Liver (tissue), 9 donors: ENCODE measurements around the gene ABLIM3. TPM values are rescaled to one million over a fixed set of nuclear protein-coding genes. Genes with fewer than 3 reads are reported as not detected.

Source experiments
- DNase-seq: peaks from one replicate; pipeline ENCODE4 v3.0.0-alpha.2; 2017; ENCODE audit warnings: low spot score
- H3K27ac ChIP-seq, 2 donors: one replicate each; pipeline ENCODE4 v1.7.0; 2013; ENCODE audit warnings: inconsistent platforms in 2 of 2, low read length in 2 of 2, control low read depth in 1 of 2, low read depth in 1 of 2, mild to moderate bottlenecking in 1 of 2
- H3K27me3 ChIP-seq, 4 donors: one replicate each; pipeline versions ENCODE4 v1.6.1 to v1.7.0; 2013; ENCODE audit warnings: low read length in 3 of 4, inconsistent platforms in 1 of 4, mild to moderate bottlenecking in 1 of 4, moderate library complexity in 1 of 4; ENCODE audit not compliant: control insufficient read depth in 4 of 4, insufficient read depth in 4 of 4
- H3K36me3 ChIP-seq, 4 donors: one replicate each; pipeline versions ENCODE4 v1.6.1 to v1.7.0; 2013; ENCODE audit warnings: low read length in 3 of 4, mild to moderate bottlenecking in 3 of 4, low read depth in 1 of 4, moderate library complexity in 1 of 4; ENCODE audit not compliant: control insufficient read depth in 4 of 4, insufficient read depth in 3 of 4
- H3K4me1 ChIP-seq, 4 donors: one replicate each; pipeline versions ENCODE4 v1.6.1 to v1.7.0; 2013; ENCODE audit warnings: low read length in 3 of 4, mild to moderate bottlenecking in 3 of 4, moderate library complexity in 1 of 4; ENCODE audit not compliant: control insufficient read depth in 4 of 4, insufficient read depth in 4 of 4
- H3K4me3 ChIP-seq, 3 donors: one replicate each; pipeline versions ENCODE4 v1.6.1 to v1.7.0; 2013; ENCODE audit warnings: low read length in 3 of 3, control low read depth in 1 of 3, low read depth in 1 of 3, mild to moderate bottlenecking in 1 of 3
- H3K9ac ChIP-seq, 2 donors: one replicate each; pipeline ENCODE4 v1.7.0; 2013; ENCODE audit warnings: low read length in 2 of 2, mild to moderate bottlenecking in 2 of 2, moderate library complexity in 2 of 2, control low read depth in 1 of 2, low read depth in 1 of 2
- H3K9me3 ChIP-seq, 4 donors: one replicate each; pipeline versions ENCODE4 v1.6.1 to v1.7.0; 2013; ENCODE audit warnings: low read length in 3 of 4; ENCODE audit not compliant: control insufficient read depth in 4 of 4
- EGR1 ChIP-seq, 2 donors: IDR thresholded peaks; 2 replicates each; pipeline ENCODE4 v1.6.1; 2016 to 2018; ENCODE audit warnings: antibody characterized with exemption in 2 of 2, low read depth in 2 of 2
- FOXA1 ChIP-seq: IDR thresholded peaks from 2 replicates; pipeline ENCODE4 v1.6.1; 2016; ENCODE audit warnings: antibody characterized with exemption
- FOXA2 ChIP-seq: IDR thresholded peaks from 2 replicates; pipeline ENCODE4 v1.6.1; 2016; ENCODE audit warnings: antibody characterized with exemption
- GABPA ChIP-seq, 2 donors: IDR thresholded peaks in 1 of 2; conservative IDR thresholded peaks in 1 of 2; 2 replicates each; pipeline ENCODE4 v1.6.1; 2016; ENCODE audit warnings: antibody characterized with exemption in 2 of 2, mild to moderate bottlenecking in 1 of 2, moderate library complexity in 1 of 2
- HNF4A ChIP-seq, 2 donors: conservative IDR thresholded peaks; 2 replicates each; pipeline ENCODE4 v1.6.1; 2016; ENCODE audit warnings: antibody characterized with exemption in 2 of 2, mild to moderate bottlenecking in 2 of 2
- HNF4G ChIP-seq: IDR thresholded peaks from 2 replicates; pipeline ENCODE4 v1.6.1; 2016; ENCODE audit warnings: antibody characterized with exemption
- JUND ChIP-seq, 2 donors: IDR thresholded peaks; 2 replicates each; pipeline ENCODE4 v1.6.1; 2016; ENCODE audit warnings: antibody characterized with exemption in 2 of 2
- NR2F2 ChIP-seq: IDR thresholded peaks from 2 replicates; pipeline ENCODE4 v1.6.1; 2016; ENCODE audit warnings: antibody characterized with exemption
- RAD21 ChIP-seq, 2 donors: IDR thresholded peaks; 2 replicates each; pipeline ENCODE4 v1.6.1; 2016; ENCODE audit warnings: antibody characterized with exemption in 2 of 2, mild to moderate bottlenecking in 2 of 2
- RXRA ChIP-seq, 2 donors: IDR thresholded peaks; 2 replicates each; pipeline ENCODE4 v1.6.1; 2017 to 2018; ENCODE audit warnings: antibody characterized with exemption in 2 of 2, mild to moderate bottlenecking in 1 of 2
- SP1 ChIP-seq: IDR thresholded peaks from 2 replicates; pipeline ENCODE4 v1.6.1; 2018; ENCODE audit warnings: antibody characterized with exemption, mild to moderate bottlenecking
- TAF1 ChIP-seq: conservative IDR thresholded peaks from 2 replicates; pipeline ENCODE4 v1.6.1; 2016; ENCODE audit warnings: antibody characterized with exemption, mild to moderate bottlenecking
- YY1 ChIP-seq: IDR thresholded peaks from 2 replicates; pipeline ENCODE4 v1.6.1; 2016; ENCODE audit warnings: antibody characterized with exemption, mild to moderate bottlenecking
- WGBS: extraction: QIAGEN DNeasy Blood & Tissue Kit; methylation state at CpG from one replicate; pipeline ENCODE4 v1.1.7; 2013; 5-methylcytosine and 5-hydroxymethylcytosine counted together
- polyA plus RNA-seq, 2 donors: library from polyadenylated mRNA; stranded (reverse) in 1 of 2; unstranded in 1 of 2; fragments of 200-250 nt in 1 of 2; fragments of >200 nt in 1 of 2; fragmentation: Nextera tagmentation in 1 of 2; extraction: Ambion mirVana in 1 of 2; gene quantifications; one replicate each; pipeline versions ENCODE4 v1.2.1 to v1.2.3, GENCODE V29; 2013 to 2015
- total RNA-seq, 2 donors: library from RNA; depleted of rRNA; stranded (reverse); fragments of >200 nt; gene quantifications; one replicate each; pipeline ENCODE4 v1.2.3, GENCODE V29; 2014
- TF ChIP-seq, protein P1 (sequence below): IDR thresholded peaks from 2 replicates; pipeline ENCODE4 v1.6.1; 2016; ENCODE audit warnings: antibody characterized with exemption
- TF ChIP-seq, protein P2 (sequence below): IDR thresholded peaks from 2 replicates; pipeline ENCODE4 v1.6.1; 2016; ENCODE audit warnings: antibody characterized with exemption, mild to moderate bottlenecking
- TF ChIP-seq, protein P3 (sequence below): fragments of 150-350 bp; IDR thresholded peaks from 2 replicates; pipeline ENCODE4 v1.5.1; 2017; ENCODE audit warnings: improper control_type of control experiment, low read depth, low read length; ENCODE audit not compliant: missing input control
- TF ChIP-seq, protein P4 (sequence below): IDR thresholded peaks from 2 replicates; pipeline ENCODE4 v1.6.1; 2016; ENCODE audit warnings: antibody characterized with exemption
- TF ChIP-seq, protein P5 (sequence below): IDR thresholded peaks from 2 replicates; pipeline ENCODE4 v1.6.1; 2016; ENCODE audit warnings: antibody characterized with exemption
- donor health status: healthy.
- donor health status: healthy.
- donor health status: healthy.
- donor health status: healthy.
- donor health status: healthy.

The ABLIM3 gene
- total and polyA plus RNA-seq, 4 donors, result 6.8 to 131 (median 43.1) TPM

DNA sequence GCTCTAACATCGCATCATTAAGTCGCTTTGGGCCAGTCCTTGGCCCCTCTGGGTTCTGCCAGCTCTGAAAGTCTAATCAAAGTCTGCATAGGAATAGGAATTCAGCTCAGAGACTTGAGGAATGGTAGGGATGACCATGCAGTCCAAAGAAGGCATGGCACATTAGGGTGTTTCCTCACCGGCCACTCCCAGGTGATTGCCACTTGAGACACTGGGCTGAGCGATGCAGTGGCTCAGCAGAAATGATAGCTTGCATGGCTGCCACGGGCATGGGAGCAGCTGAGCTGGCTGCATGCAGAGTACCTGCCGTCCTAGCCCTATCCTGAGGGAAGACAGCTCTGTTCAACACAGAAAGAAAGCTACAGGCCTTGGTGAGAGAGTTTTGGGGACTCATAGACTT lies 159.1 kb downstream of the ABLIM3 start (continued):
- TF ChIP-seq, protein P1, sequence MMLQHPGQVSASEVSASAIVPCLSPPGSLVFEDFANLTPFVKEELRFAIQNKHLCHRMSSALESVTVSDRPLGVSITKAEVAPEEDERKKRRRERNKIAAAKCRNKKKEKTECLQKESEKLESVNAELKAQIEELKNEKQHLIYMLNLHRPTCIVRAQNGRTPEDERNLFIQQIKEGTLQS, result no peak
- TF ChIP-seq GABPA (IDR thresholded peaks at IDR 0.05 in 1 of 2, conservative IDR thresholded peaks at IDR 0.05 in 1 of 2), result no peak
- TF ChIP-seq, protein P2, sequence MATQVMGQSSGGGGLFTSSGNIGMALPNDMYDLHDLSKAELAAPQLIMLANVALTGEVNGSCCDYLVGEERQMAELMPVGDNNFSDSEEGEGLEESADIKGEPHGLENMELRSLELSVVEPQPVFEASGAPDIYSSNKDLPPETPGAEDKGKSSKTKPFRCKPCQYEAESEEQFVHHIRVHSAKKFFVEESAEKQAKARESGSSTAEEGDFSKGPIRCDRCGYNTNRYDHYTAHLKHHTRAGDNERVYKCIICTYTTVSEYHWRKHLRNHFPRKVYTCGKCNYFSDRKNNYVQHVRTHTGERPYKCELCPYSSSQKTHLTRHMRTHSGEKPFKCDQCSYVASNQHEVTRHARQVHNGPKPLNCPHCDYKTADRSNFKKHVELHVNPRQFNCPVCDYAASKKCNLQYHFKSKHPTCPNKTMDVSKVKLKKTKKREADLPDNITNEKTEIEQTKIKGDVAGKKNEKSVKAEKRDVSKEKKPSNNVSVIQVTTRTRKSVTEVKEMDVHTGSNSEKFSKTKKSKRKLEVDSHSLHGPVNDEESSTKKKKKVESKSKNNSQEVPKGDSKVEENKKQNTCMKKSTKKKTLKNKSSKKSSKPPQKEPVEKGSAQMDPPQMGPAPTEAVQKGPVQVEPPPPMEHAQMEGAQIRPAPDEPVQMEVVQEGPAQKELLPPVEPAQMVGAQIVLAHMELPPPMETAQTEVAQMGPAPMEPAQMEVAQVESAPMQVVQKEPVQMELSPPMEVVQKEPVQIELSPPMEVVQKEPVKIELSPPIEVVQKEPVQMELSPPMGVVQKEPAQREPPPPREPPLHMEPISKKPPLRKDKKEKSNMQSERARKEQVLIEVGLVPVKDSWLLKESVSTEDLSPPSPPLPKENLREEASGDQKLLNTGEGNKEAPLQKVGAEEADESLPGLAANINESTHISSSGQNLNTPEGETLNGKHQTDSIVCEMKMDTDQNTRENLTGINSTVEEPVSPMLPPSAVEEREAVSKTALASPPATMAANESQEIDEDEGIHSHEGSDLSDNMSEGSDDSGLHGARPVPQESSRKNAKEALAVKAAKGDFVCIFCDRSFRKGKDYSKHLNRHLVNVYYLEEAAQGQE, result no peak
- no peak for TF ChIP-seq FOXA2

DNA sequence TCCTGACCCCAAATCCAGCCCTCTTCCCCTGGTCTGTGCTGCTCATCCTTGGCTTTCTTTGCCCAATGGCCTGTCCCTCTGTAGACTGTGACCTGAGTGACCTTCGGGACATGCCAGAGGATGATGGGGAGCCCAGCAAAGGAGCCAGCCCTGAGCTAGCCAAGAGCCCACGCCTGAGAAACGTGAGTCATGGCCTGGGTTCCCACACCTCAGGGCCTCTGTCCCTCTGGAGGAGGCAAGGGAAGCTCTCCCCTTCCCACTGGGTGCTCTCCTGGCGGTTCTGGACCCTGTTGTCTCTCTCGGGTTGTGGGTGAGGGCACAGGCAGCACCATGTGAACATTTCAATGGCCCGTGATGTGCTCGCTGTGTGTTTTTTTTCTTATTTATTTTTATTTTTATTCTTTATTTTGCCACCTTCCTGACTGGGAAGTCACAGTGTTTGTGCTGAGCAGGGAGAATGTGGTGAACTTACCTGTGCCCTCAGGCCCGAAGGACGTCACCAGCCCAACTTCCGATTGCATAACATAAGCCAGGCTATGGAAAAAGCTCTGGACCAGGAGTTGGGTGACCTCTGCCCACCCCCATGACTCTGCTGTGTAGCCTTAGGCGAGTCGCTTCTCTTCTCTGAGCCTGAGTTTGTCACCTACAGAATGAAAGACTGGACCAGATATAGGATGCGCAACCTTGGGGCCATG lies 159.9 kb downstream of the ABLIM3 start:
- Histone ChIP-seq H3K9ac (no peak overlapping the region), H3K27ac (no peak overlapping the region), H3K36me3 (no peaks in the 10 kb centered on the region), H3K9me3 (no peaks in the 10 kb centered on the region), H3K27me3 (no peaks in the 10 kb centered on the region), H3K4me1 (peaks cover 0 to 5% (median 2%) of the 10 kb centered on the region in 4 donors), H3K4me3 (no peak overlapping the region)
- WGBS, result 89% methylated on average over 13 of the region's 13 CpGs
- no peak for DNase-seq
- TF ChIP-seq NR2F2 (no peak), HNF4A (conservative IDR thresholded peaks at IDR 0.05) (no peak), SP1 (no peak), EGR1 (IDR thresholded peaks at IDR 0.05; ENCODE audit: low read depth in 2 of 2) (no peak), RXRA (IDR thresholded peaks at IDR 0.05) (no peak), YY1 (no peak), TAF1 (no peak), FOXA2 (no peak), JUND (IDR thresholded peaks at IDR 0.05) (no peak), GABPA (IDR thresholded peaks at IDR 0.05 in 1 of 2, conservative IDR thresholded peaks at IDR 0.05 in 1 of 2) (no peak), RAD21 (IDR thresholded peaks at IDR 0.05) (no peak), FOXA1 (no peak), HNF4G (no peak)
- TF ChIP-seq, protein P3, sequence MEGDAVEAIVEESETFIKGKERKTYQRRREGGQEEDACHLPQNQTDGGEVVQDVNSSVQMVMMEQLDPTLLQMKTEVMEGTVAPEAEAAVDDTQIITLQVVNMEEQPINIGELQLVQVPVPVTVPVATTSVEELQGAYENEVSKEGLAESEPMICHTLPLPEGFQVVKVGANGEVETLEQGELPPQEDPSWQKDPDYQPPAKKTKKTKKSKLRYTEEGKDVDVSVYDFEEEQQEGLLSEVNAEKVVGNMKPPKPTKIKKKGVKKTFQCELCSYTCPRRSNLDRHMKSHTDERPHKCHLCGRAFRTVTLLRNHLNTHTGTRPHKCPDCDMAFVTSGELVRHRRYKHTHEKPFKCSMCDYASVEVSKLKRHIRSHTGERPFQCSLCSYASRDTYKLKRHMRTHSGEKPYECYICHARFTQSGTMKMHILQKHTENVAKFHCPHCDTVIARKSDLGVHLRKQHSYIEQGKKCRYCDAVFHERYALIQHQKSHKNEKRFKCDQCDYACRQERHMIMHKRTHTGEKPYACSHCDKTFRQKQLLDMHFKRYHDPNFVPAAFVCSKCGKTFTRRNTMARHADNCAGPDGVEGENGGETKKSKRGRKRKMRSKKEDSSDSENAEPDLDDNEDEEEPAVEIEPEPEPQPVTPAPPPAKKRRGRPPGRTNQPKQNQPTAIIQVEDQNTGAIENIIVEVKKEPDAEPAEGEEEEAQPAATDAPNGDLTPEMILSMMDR, result no peak
- TF ChIP-seq, protein P1, result no peak
- TF ChIP-seq, protein P4, sequence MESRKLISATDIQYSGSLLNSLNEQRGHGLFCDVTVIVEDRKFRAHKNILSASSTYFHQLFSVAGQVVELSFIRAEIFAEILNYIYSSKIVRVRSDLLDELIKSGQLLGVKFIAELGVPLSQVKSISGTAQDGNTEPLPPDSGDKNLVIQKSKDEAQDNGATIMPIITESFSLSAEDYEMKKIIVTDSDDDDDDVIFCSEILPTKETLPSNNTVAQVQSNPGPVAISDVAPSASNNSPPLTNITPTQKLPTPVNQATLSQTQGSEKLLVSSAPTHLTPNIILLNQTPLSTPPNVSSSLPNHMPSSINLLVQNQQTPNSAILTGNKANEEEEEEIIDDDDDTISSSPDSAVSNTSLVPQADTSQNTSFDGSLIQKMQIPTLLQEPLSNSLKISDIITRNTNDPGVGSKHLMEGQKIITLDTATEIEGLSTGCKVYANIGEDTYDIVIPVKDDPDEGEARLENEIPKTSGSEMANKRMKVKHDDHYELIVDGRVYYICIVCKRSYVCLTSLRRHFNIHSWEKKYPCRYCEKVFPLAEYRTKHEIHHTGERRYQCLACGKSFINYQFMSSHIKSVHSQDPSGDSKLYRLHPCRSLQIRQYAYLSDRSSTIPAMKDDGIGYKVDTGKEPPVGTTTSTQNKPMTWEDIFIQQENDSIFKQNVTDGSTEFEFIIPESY, result no peak
- TF ChIP-seq, protein P5, sequence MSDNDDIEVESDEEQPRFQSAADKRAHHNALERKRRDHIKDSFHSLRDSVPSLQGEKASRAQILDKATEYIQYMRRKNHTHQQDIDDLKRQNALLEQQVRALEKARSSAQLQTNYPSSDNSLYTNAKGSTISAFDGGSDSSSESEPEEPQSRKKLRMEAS, result no peak
- TF ChIP-seq, protein P2, result no peak
